ENCODE results near the gene TEX22.

Gene TEX22

GRCh38 chr14:105385698-105386365 is 12.5 kb upstream of the TEX22 start:
- no peak for DNase-seq

DNA sequence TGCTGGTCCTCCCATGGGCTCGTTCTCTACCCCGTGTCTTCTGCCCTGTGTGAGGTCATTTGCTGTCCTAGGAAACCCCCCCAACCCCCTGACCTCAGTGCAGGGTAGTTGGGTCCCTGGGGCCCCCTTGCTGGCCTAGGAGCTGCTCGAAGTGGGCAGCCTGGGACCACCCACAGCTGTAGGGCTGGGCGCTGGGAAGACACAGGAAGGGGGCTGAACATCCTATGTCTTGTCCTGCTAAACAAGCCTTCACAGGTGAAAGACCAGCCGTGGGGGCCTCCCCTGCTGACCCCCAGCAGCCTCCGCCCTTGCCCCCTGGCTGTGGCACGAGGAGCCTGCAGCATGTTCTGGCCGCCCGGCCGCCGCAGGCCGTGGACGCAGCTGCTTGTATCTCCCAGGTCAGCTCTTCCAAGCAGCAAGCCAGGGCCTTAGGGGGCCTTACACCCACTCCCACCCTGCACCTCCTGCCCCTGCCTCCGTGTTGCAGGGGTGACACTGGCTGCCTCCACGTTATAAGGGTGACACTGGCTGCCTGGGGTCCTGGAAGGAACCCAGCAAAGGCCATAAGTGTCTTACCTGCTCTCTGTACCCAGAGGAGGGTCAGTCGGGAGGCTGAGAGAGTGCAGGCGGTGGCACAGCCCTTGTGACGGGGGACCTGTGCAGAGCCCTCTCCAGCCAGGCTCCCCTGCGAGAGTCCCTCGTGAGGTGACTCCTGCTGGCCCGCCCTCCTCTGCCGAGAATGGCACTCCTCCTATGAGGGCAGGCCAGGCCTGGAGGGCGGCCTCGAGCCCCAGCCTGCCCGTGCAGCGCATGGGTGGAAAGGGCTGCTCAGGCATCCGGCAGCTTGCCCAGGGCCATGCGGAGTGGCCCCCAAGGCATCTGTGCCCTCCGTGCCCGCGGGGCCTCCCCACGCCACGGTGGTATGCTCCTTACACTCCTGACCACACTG is 11.5 kb upstream of the TEX22 start:
- DNase-seq: no peak

- DNase-seq: no peak
These were observed 10.8 kb upstream of the TEX22 start for GRCh38 chr14:105387530-105387922.

DNA sequence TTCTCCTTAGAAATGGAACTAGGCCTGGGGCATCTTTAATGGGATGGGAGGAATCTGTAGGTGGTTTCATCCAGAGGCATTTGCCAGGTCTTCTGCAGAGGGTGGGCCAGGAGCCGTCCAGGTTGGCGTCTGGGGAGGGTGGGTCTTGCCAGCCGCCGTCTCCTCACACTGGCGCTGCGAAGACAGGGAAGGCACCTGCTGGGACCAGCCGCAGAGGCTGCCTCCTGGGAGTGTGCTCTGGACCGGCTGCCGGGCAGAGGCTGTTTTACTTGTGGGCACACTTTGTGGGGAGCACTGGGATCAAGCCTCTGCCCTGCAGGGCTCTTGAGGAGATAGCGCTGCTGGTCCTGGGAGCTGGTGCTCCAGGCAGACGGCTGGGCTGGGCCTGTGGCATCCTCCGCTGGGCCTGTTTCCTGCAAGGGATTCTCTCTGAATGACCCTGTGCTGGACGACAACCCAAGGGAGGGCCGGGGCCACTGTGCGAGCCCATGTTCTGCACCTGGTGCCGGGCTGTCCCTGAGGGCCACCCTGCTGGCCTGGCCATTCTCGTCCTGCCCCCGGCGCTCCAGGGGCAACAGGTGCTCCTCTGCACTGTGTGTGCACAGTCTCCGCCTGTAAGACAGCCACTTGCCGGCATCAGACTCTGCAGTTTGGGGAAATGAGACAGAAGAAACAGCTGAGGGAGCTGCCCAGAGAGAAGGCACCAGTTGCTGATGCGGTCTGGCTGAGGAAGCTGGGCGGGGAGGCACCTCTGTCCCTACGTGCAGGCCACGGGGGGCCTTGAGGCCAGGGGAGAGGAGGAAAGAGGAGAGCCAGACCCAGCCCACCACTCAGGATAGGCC is 10.0 kb upstream of the TEX22 start:
- no peak for DNase-seq

DNA sequence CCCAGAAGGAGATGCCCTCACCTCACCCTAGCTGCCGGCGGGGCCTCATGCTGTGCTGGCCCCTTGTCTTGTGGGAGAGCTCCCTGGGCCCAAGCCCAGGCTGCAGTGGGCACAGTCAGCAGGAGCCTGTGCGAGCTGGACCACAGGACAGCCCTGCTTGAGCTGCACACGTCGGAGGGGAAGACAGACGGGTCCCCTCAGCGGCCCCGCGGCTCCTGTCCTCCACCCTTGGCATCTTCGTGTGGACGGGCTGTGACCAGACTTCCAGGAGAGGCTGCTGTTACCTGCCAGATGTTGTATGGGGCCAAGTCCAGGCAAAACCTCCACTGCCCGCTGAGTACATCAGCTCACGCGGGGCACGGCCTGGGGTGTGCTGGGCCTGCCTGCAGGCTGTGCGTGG is 9.4 kb upstream of the TEX22 start:
- DNase-seq: no peak

DNA sequence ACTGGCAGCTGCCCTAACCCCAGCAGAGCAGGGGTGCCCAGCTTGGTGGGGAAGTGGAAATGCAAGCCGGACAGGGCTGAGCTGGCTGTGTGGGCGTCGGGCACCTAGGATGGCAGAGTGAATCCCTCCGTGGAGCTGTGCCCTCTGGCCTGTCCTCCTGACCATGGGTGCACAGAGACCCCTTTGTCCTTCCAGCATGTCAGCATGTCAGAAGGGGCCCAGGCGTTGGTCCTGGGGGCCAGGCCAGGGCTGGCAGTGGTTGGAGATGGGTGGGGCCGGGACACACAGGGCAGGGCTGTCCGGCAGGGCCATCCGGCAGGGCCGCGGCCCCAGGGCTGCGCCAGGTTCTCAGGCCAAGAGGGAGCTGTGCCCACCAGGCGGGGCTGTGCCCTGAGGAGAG is 8.8 kb upstream of the TEX22 start:
- no peak for DNase-seq

DNA sequence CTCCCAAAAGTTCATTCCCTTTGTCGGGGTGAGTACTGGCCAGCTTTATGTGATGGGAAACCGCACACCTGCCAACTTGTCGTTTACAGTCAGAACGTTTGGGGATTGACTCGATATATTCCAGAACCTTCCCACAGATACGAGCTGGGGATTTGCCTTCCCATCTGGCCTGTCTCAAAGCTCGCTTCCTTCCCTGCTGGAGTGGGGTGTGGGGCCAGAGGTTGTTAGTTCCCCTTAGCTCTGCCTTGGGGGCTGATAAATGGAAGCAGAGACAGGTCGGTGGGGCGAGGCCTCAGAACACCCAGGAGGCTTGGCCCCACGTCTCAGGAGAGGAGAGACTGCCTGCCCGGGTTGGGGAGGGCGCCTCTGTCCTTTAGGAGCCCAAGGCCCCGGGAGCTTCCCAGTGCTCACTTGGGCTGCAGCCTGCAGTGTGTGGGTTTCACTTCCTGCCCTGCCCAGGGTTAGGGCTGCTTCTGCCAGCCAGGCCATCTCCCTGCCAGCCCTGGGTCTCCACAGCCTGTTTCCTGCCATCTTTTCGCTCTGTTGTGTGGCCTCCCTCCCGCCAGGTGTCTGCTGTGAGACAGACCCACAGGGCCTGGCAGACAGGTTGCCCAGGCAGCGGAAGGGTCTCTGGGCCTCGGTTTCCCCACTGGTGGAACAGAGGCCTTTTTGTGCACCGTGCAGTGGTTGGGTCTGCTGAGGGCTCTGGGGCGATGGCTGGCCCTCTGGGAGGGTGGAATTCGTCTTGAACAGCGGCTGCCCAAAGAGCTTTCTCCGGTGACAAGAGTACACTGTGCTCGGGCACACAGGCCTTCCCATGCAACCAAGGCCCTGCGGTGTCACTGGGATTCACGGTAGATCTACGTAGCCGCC is 8.1 kb upstream of the TEX22 start:
- no peak for DNase-seq

DNA sequence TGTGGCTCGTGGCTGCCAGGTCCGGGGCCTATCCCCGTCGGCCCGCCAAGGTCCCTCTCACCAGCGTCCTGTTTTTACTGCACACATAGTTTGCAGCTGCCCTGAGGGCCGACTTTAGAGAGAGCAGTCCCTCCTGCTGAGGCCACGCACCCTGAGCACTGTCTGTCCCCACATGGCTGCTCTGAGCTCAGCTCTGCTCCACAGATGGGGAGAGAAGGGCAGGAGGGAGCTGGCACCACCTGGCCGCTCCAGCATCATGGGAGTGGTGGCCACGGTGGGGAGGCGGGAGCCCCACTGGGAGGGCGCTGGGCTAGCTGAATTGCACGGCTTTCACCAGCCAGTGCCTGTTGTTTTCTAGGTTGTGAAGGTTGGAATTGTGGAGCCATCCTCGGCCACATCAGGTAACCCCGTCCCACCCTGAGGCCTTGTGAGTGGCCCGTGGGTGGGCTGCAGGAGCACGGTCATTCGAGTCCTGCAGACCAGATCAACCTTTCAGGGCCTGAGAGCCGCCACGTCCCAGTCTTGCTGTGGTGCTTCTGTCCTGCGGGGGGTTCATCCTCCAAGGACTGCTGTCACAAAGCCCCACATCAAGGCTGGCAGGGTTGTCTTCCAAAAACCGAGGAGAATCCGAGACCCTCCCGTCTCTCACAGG is 7.4 kb upstream of the TEX22 start:
- DNase-seq: no peak

GRCh38 chr14:105391541-105391940 is 6.8 kb upstream of the TEX22 start:
- DNase-seq: no peak

GRCh38 chr14:105392131-105393090 is 5.9 kb upstream of the TEX22 start:
- no peak for DNase-seq

GRCh38 chr14:105393151-105393550 is 5.2 kb upstream of the TEX22 start:
- no peak for DNase-seq

DNA sequence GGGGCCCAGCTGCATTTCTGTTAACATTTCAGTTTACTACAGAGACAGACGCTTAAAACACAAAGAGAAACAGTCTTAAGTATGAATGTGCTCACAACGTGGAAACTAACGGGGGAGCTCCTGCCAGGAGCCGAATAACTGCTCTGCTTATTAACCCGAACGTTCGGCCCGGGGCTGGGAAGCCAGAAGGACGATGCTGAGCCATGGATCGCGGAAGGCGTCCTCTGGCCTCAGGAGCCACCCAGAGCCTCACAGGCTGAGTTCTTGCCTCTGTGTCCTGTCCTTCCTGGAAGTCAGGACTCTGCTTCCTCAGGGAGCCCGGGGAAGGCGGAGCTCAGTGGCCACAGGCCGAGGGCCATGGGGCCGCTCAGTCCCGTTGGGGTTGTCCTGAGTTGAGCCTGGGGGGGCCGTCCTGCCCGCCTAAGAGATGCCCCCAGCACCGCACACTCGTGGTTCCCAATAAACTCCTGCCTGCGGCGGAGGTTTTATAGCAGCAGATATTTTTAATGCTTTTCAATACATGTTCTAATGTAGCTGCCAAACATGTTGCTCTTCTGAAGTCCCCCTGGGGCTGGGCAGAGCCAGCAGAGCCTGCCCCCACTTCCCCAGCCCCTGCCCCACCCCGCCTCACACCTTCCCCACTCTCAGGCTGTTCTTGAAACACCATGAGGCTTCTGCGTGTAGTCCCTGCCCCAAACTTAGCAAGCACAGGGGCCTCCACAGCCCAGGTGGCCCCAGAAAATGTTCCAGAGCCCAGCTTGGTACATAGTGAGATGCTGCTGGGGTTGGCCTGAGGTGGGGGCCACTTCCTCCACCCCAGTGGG is 3.4 kb upstream of the TEX22 start:
- DNase-seq: no peak

DNA sequence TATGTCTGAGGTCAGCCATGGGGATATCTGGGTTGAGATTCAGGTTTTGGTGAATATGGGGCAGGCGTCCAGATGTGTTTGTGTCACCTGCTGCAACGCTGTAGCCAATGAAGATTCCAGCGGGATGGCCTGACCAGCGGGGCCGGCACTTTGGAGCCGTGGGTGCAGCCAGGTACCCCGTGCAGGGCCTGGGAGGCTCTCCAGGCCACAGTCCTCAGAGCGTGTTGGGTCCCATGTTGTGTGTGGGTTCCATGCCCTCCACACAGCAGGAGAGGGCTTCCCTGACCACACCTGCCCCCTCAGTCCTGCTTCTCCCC is 2.8 kb upstream of the TEX22 start:
- no peak for DNase-seq

DNA sequence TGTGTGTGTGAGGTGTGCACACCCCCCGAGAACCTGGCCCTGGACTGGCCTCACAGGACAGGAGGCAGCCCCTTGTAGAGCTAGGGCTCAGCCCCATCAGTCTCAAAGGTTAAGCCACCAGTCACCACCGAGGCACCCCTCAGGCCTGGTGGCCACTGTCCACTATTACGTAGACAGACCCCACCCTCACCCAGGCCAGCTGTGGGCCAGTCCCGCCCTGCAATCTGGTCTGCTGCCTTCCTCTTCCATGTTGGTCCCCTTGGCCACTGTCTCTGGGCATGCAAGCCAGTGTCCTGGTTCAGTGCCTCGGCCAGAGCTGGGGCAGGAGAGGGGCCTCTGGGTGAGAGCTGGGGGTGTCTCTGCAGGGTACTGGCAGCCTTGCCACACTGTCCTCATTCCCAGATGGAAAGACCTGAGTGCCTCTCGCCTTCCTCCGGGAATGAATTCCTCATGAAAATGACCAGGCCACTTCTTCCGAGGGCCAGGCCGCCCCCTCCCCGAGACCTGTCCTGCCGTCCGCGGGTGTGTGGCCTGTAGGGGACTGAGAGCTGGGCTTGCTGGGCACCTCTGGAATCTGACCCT is 897 bp upstream of the TEX22 start:
- no peak for DNase-seq

- no peak for DNase-seq
These were observed 558 bp downstream of the TEX22 start for GRCh38 chr14:105398726-105399465.

DNA sequence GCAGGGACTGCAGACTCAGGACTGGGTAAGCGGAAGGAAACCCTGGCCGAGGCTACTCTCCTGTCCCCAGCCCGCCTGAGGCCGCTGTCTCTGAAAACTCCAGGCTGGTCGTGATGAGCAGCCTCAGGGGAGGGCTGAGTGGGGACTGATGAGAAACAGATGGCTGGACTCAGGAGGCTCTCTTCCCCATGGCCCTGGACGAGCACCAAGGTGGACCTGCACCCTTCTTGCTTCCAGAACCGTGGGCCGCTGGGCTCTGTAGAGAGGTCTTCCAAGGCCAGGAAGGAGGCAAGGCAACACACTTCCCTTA is 1.1 kb downstream of the TEX22 start:
- DNase-seq: no peak

GRCh38 chr14:105400016-105400415 is 1.7 kb downstream of the TEX22 start:
- DNase-seq: no peak

GRCh38 chr14:105401699-105402098 is 3.4 kb downstream of the TEX22 start:
- DNase-seq: no peak

DNA sequence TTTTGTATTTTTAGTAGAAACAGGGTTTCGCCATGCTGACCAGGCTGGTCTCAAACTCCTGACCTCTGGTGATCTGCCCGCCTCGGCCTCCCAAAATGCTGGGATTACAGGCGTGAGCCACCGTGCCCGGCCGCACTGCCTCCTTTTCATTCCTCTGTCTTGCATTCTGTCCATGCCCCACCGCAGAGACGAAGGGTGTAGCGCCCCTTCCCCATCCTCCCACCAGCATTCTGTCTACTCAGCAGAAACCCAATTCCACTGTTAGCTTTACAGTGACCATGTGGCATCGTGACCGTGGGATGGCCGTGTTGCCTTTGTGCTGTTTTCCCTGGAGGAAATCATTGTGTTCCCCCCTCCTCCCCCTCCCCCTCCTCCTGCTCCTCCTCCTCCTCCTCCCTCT is 10.3 kb downstream of the TEX22 start:
- no peak for DNase-seq
